K562 (cell line): ENCODE measurements around the gene C11orf91. TPM values are rescaled to one million over a fixed set of nuclear protein-coding genes. Genes with fewer than 3 reads are reported as not detected.

Experiments
- ATAC-seq: fragments of 200-7000 bp; cut with Tn5 transposase; 3 replicates; pipeline ENCODE4 v1.9.1; 2020; ENCODE audit warnings: moderate library complexity
- BruUV-seq: library from RNA; stranded (reverse); fragments of 400-500 nt; replicated peaks from 2 replicates; lab custom pipeline; 2021; lab: Mats Ljungman, UMichigan
- CTCF ChIA-PET: fragments of 300-600 bp; formaldehyde crosslinking; extraction: SDS; loops from one replicate; lab custom pipeline; 2021; ENCODE audit warnings: low intra/inter-chr PET ratio; lab: Yijun Ruan, JAX
- POLR2A ChIA-PET: fragments of 300-600, 350-650 bp; sonication (Branson Sonifier 250); formaldehyde crosslinking; extraction: SDS; loops from one replicate; lab custom pipeline; 2021; ENCODE audit warnings: antibody characterized with exemption, inconsistent platforms; lab: Yijun Ruan, JAX
- DNase-seq, 4 experiments: peaks; one replicate each; pipeline versions ENCODE4 v3.0.0 to v3.0.0-alpha.2; 2011 to 2018; ENCODE audit warnings: low spot score in 3 of 4, mixed read lengths in 3 of 4; ENCODE audit errors: extremely low read depth in 1 of 4
- FAIRE-seq: peaks from 2 replicates; lab custom pipeline; 2011; peaks lifted over from hg19 to GRCh38; lab: Jason Lieb, UNC
- H2AFZ ChIP-seq: 2 replicates; pipeline ENCODE4 v1.6.0; 2011; ENCODE audit warnings: low read depth, low read length, control low read depth, inconsistent platforms
- H3K27ac ChIP-seq: fragments of 200-600 bp; 3 replicates; pipeline ENCODE4 v1.8.0; 2011; ENCODE audit warnings: low read depth, mild to moderate bottlenecking, control low read depth, inconsistent platforms, low read length, moderate library complexity, mixed read lengths; ENCODE audit errors: extremely low read depth
- H3K27me3 ChIP-seq, 2 experiments: fragments of 300-600 bp in 1 of 2; 2 replicates in 1 of 2; 3 replicates in 1 of 2; pipeline versions ENCODE4 v1.6.0 to v1.8.0; 2011; ENCODE audit warnings: inconsistent platforms in 2 of 2, low read length in 2 of 2, mild to moderate bottlenecking in 1 of 2, mixed read lengths in 1 of 2, moderate library complexity in 1 of 2; ENCODE audit not compliant: control insufficient read depth in 2 of 2, insufficient read depth in 2 of 2
- H3K36me3 ChIP-seq: fragments of 300-600 bp; 3 replicates; pipeline ENCODE4 v1.8.0; 2011; ENCODE audit warnings: mild to moderate bottlenecking, low read length, inconsistent platforms; ENCODE audit not compliant: control insufficient read depth, insufficient read depth
- H3K4me1 ChIP-seq, 2 experiments: fragments of 200-600 bp in 1 of 2; replicated peaks in 1 of 2; 2 replicates in 1 of 2; 3 replicates in 1 of 2; pipeline versions ENCODE4 v1.5.1 to v1.8.0; 2011; ENCODE audit warnings: inconsistent platforms in 2 of 2, low read length in 2 of 2, mild to moderate bottlenecking in 1 of 2, mixed read lengths in 1 of 2, moderate library complexity in 1 of 2; ENCODE audit not compliant: control insufficient read depth in 2 of 2, insufficient read depth in 2 of 2
- H3K4me2 ChIP-seq: 2 replicates; pipeline ENCODE4 v1.6.1; 2011; ENCODE audit warnings: low read length, control low read depth, inconsistent platforms, mixed read lengths; ENCODE audit not compliant: insufficient read depth
- H3K4me3 ChIP-seq: fragments of 200-600 bp; sonication (generic), shearing (Covaris generic); 2 replicates; pipeline ENCODE4 v1.5.1; 2016; ENCODE audit warnings: control low read depth, inconsistent platforms
- H3K79me2 ChIP-seq: fragments of 200-600 bp; 3 replicates; pipeline ENCODE4 v1.8.0; 2011; ENCODE audit warnings: low read length, inconsistent platforms; ENCODE audit not compliant: control insufficient read depth, insufficient read depth
- H3K9ac ChIP-seq, 2 experiments: 2 replicates each; pipeline versions ENCODE4 v1.6.0 to v1.6.1; 2011; ENCODE audit warnings: low read depth in 2 of 2, low read length in 2 of 2, control low read depth in 1 of 2, inconsistent platforms in 1 of 2, mild to moderate bottlenecking in 1 of 2, mixed read lengths in 1 of 2; ENCODE audit not compliant: insufficient read depth in 1 of 2
- H3K9me1 ChIP-seq: one replicate; pipeline ENCODE4 v1.6.0; 2011; ENCODE audit warnings: inconsistent platforms, mild to moderate bottlenecking, low read length, moderate library complexity; ENCODE audit not compliant: control insufficient read depth, insufficient read depth
- H3K9me3 ChIP-seq: replicated peaks from 2 replicates; pipeline ENCODE4 v1.5.1; 2011; ENCODE audit warnings: low read depth, low read length, inconsistent platforms; ENCODE audit not compliant: control insufficient read depth, insufficient read depth
- H4K20me1 ChIP-seq: replicated peaks from 2 replicates; pipeline ENCODE4 v1.6.1; 2011; ENCODE audit warnings: low read length, inconsistent platforms, mixed read lengths; ENCODE audit not compliant: control insufficient read depth, insufficient read depth
- ETV5 ChIP-seq: sonication (generic); formaldehyde crosslinking; IDR thresholded peaks from 2 replicates; pipeline ENCODE4 v1.4.0; 2020; ENCODE audit warnings: low read depth, mild to moderate bottlenecking, missing genetic modification reagents
- GTF2F1 ChIP-seq: IDR thresholded peaks from 2 replicates; pipeline ENCODE4 v1.6.1; 2011; ENCODE audit warnings: low read depth, low read length, improper control_type of control experiment
- ZBED1 ChIP-seq: IDR thresholded peaks from 2 replicates; pipeline ENCODE4 v1.6.1; 2014
- WGBS: fragments of 100-300 bp; shearing (Covaris generic); methylation state at CpG from one replicate; pipeline ENCODE4 v1.1.6; 2016; ENCODE audit warnings: low coverage, mixed read lengths; ENCODE audit not compliant: insufficient coverage; ENCODE audit errors: missing lambda C conversion rate; 5-methylcytosine and 5-hydroxymethylcytosine counted together
- in situ Hi-C: fragments of 300-500 bp; cut with MboI; formaldehyde crosslinking; loops from 4 replicates; pipeline ENCODE4 v1.15.0; 2018; ENCODE audit warnings: inconsistent platforms, mixed read lengths
- intact Hi-C: fragments of 100-400 bp; cut with micrococcal nuclease; formaldehyde crosslinking; loops from 2 replicates; pipeline ENCODE4 v1.14.2; 2022
- polyA plus RNA-seq, 8 experiments: library from polyadenylated mRNA; depleted of rRNA in 4 of 8; stranded (reverse) in 5 of 8; unstranded in 3 of 8; fragments of >200 nt; fragmentation: Nextera tagmentation in 2 of 8; fragmentation: Illumina TruSeq in 1 of 8; extraction: Ambion mirVana in 2 of 8; extraction: Trizol in 1 of 8; gene quantifications; 2 replicates each; pipeline versions ENCODE4 v1.2.1 to v1.2.3, GENCODE V29; 2011 to 2014; ENCODE audit warnings: inconsistent platforms in 1 of 8, missing spikeins in 1 of 8
- total RNA-seq, 7 experiments: library from RNA; depleted of rRNA in 6 of 7; stranded (reverse); fragments of >200 nt in 6 of 7; fragmentation: Illumina TruSeq in 2 of 7; extraction: Trizol in 2 of 7; gene quantifications; 2 replicates each; pipeline versions ENCODE4 v1.2.1 to v1.2.3, GENCODE V29; 2011 to 2021; ENCODE audit warnings: low replicate concordance in 1 of 7
- TF ChIP-seq, protein P1 (sequence below): fragments of 450-650 bp; formaldehyde crosslinking; IDR thresholded peaks from 2 replicates; pipeline ENCODE4 v1.4.0; 2020; ENCODE audit warnings: mild to moderate bottlenecking, moderate library complexity
- TF ChIP-seq, protein P2 (sequence below): sonication (generic); formaldehyde crosslinking; IDR thresholded peaks from 2 replicates; pipeline ENCODE4 v1.8.0; 2022; ENCODE audit warnings: mild to moderate bottlenecking, missing genetic modification reagents
- TF ChIP-seq, protein P3 (sequence below): fragments of 450-650 bp; IDR thresholded peaks from 2 replicates; pipeline ENCODE4 v1.6.1; 2016; ENCODE audit warnings: mild to moderate bottlenecking

C11orf91 gene
- total and polyA plus RNA-seq, 9 of the 15 experiments (the other 6 are each of a cell fraction or from before 2014, with no cell fraction given), result not detected

DNA sequence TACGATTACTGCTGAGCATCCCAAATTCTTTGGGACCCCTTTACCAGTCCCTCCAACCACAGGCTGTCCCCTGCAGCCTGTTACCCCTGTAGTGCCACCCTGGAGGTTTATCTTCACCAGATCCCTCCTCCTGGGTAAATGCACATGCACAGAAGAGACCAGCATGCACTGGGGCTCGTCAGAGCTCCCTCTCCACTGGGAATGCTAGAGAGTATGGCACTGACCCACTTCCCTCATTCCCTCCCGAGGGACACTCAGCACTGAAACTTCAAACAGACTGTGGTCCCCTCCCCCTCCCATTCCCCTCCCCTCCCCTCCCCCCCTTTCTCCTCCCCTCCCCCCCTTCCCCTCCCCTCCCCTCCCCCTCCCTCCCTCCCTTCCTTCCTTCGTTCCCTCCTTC is 49.1 kb downstream of the C11orf91 start (continued):
- TF ChIP-seq, protein P1, sequence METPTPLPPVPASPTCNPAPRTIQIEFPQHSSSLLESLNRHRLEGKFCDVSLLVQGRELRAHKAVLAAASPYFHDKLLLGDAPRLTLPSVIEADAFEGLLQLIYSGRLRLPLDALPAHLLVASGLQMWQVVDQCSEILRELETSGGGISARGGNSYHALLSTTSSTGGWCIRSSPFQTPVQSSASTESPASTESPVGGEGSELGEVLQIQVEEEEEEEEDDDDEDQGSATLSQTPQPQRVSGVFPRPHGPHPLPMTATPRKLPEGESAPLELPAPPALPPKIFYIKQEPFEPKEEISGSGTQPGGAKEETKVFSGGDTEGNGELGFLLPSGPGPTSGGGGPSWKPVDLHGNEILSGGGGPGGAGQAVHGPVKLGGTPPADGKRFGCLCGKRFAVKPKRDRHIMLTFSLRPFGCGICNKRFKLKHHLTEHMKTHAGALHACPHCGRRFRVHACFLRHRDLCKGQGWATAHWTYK (CRISPR knock-in tag), result no peak
- TF ChIP-seq ZBED1, result no peak
- TF ChIP-seq, protein P2, sequence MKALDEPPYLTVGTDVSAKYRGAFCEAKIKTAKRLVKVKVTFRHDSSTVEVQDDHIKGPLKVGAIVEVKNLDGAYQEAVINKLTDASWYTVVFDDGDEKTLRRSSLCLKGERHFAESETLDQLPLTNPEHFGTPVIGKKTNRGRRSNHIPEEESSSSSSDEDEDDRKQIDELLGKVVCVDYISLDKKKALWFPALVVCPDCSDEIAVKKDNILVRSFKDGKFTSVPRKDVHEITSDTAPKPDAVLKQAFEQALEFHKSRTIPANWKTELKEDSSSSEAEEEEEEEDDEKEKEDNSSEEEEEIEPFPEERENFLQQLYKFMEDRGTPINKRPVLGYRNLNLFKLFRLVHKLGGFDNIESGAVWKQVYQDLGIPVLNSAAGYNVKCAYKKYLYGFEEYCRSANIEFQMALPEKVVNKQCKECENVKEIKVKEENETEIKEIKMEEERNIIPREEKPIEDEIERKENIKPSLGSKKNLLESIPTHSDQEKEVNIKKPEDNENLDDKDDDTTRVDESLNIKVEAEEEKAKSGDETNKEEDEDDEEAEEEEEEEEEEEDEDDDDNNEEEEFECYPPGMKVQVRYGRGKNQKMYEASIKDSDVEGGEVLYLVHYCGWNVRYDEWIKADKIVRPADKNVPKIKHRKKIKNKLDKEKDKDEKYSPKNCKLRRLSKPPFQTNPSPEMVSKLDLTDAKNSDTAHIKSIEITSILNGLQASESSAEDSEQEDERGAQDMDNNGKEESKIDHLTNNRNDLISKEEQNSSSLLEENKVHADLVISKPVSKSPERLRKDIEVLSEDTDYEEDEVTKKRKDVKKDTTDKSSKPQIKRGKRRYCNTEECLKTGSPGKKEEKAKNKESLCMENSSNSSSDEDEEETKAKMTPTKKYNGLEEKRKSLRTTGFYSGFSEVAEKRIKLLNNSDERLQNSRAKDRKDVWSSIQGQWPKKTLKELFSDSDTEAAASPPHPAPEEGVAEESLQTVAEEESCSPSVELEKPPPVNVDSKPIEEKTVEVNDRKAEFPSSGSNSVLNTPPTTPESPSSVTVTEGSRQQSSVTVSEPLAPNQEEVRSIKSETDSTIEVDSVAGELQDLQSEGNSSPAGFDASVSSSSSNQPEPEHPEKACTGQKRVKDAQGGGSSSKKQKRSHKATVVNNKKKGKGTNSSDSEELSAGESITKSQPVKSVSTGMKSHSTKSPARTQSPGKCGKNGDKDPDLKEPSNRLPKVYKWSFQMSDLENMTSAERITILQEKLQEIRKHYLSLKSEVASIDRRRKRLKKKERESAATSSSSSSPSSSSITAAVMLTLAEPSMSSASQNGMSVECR, result no peak
- TF ChIP-seq, all 486 proteins: peak for 0

DNA sequence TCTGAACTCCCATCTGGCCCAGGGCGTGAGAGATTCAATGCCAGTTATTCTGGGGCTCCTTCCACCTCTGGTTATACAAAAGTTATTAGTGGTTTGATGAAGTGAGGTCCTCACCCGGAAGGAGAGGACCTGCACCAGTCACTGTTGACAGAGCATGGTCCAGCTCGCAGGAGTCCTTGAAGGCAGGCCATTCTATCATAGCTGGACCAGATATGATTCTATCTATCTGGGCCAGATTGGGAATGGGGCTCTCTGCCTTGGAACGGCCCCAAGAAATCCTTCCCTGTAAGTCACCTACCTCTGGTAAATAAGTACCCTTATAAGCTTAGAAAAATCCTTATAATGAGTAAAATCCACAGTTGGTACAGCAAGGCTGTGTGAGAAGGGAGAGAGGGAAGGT is 50.7 kb downstream of the C11orf91 start:
- Histone ChIP-seq H2AFZ (no peak overlapping the region), H3K4me1 (peaks cover 0 to 4% of the 10 kb centered on the region in 2 experiments; a peak in 1 of 5 replicates), H3K27me3 (peaks cover 10 to 25% of the 10 kb centered on the region in 2 experiments; a peak in 4 of 5 replicates), H3K9ac (no peak overlapping the region), H3K4me2 (no peak overlapping the region), H3K9me1 (no peaks in the 10 kb centered on the region), H4K20me1 (no peaks in the 10 kb centered on the region), H3K79me2 (no peaks in the 10 kb centered on the region), H3K4me3 (no peak overlapping the region), H3K9me3 (no peaks in the 10 kb centered on the region), H3K27ac (no peak overlapping the region), H3K36me3 (no peaks in the 10 kb centered on the region)
- ATAC-seq (no peak), FAIRE-seq (no peak), DNase-seq (no peak)
- ChIA-PET CTCF (no interaction called here), POLR2A (interaction anchor here (0.9 kb wide), 1 partner anchor 11 kb away, joined by 3 read pairs; no protein-coding TSS in a partner anchor)
- BruUV-seq, result no TSS peak
- TF ChIP-seq, protein P3, sequence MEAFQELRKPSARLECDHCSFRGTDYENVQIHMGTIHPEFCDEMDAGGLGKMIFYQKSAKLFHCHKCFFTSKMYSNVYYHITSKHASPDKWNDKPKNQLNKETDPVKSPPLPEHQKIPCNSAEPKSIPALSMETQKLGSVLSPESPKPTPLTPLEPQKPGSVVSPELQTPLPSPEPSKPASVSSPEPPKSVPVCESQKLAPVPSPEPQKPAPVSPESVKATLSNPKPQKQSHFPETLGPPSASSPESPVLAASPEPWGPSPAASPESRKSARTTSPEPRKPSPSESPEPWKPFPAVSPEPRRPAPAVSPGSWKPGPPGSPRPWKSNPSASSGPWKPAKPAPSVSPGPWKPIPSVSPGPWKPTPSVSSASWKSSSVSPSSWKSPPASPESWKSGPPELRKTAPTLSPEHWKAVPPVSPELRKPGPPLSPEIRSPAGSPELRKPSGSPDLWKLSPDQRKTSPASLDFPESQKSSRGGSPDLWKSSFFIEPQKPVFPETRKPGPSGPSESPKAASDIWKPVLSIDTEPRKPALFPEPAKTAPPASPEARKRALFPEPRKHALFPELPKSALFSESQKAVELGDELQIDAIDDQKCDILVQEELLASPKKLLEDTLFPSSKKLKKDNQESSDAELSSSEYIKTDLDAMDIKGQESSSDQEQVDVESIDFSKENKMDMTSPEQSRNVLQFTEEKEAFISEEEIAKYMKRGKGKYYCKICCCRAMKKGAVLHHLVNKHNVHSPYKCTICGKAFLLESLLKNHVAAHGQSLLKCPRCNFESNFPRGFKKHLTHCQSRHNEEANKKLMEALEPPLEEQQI, result no peak
- no peak for TF ChIP-seq GTF2F1
- TF ChIP-seq ETV5 (CRISPR knock-in tag), result no peak
- in situ Hi-C loops, result no loop called here
- WGBS, result 3% methylated on average over 4 of the region's 4 CpGs
- intact Hi-C loops, result no loop called here
